Inflammatory macrophage treated with lipopolysaccharide for 4 hours (primary cell): Measurements from ENCODE around the gene PBX3.

Source experiments
- DNase-seq: peaks from one replicate; pipeline ENCODE4 v3.0.0-alpha.2; 2020

The PBX3 gene

GRCh38 chr9:125985142-125985997, 238.2 kb downstream of the PBX3 start:
- DNase-seq = no peak

DNA sequence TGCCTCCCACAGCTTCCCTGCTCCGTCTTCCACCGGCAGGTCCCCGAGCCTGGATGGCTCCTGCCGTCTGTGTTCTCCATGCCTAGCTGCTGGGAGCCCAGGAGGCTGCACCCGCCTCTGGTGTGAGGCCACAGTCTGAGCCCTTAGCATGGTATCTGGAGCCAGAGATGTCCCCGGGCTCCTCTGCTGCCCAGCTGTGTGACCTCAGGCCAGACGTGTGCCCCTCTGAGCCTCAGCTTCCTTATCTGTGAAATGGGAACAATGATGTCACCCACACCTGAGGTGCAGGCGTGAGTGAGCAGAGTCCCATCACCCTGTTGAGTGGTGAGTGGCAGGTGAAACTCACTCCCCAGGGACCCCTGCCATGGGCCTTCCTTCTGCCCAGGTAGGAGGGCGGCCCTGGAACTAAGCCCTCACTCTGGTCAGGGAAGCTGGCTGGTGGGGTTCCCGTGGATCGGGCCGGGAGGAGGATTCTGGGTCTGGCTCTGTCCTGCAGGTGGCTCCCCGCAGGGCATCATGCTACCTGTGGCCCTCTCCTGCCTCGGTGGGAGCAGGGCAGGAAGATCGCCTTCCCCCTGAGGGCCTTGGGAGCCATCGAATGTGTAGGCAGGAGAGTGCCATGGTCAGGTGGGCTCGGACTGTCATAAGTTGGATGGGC, 239.0 kb downstream of the PBX3 start:
- no peak for DNase-seq

DNA sequence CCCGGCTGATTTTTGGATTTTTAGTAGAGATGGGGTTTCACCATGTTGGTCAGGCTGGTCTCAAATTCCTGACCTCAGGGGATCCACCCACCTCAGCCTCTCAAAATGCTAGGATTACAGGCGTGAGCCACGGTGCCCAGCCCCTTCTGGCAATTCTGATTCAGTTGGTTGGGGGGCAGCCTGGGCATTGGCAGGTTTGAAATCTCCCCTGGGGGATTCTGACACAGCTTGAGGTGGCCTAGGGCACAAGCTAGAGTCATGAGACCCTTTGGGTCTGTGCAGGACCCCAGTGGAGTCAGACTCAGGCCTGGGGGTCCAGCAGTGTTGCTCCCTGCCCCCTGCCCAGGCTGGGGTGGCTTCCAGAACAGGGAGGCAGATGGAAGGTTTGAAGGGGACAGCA, 239.8 kb downstream of the PBX3 start:
- DNase-seq = no peak

DNA sequence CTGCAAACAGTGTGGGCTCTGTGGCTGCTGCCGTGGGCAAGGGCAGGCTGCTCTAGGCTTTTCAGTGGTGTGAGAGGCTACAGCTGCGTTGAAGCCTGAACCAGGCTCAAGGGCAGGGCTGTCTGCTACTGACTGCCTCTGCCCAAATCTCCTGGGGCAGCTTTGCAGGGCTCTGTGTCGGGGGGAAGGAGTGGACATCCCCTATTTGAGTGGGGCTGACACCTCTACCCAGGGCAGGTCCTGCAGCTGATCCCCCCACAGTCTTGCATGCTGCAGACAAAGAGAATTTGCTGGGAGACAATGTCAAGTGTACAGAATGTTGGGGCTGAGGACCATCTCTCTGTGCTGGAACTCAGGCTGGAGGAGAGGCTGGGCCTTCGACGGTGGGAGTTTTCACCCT, 240.2 kb downstream of the PBX3 start:
- no peak for DNase-seq

- DNase-seq = no peak
Observed at GRCh38 chr9:125988479-125989050, 241.4 kb downstream of the PBX3 start.

DNA sequence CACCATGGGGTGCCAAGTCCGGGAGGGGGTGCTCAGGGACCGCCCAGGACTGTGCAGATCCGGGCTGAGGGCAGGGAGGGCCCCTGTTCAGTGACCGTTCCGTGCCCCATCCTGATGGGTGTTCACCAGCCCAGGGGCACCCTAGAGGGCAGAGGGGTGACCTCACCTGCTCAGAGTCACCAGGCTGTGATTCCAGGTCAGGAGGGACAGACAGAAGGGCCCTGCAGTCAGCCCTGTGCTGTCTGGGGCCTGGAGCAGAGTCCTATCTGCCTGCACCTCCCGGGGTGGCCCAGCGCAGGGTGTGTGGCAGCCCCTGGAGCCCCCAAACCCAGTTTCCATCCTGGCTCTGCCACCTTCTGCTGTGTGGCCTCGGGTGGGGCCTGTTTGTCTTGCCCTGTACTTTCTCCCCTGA, 241.9 kb downstream of the PBX3 start:
- no peak for DNase-seq

DNA sequence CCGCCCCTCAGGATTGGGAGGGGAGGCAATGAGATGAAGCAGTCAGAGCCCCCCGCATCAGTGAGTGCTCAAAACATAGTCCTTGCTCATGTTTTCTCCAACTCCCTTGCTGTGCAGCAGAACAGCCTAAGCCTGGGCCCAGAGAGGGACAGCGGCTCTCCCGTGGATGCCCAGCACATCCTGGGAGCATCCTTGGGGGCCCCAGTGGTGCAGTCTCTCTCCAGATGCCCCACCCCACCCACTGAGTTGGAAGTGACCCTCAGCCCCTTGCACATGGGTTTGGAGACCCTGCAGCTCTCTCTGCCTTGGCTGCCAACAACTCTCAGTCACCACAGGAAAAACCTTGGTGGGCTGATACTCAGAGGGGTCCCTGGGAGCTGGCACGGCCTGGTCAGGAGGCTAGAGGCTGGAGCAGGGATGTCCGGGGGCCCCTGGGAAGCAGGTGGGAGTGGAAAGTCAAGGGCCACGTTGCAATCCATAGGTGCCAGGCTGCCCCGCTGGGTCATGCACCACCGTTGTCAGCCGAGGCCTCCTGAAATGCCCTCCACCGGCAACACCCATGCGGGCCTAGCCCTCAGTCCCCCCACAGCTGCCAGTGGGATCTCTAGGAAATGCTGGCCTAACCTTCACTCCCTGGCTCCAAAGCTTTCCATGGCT, 242.5 kb downstream of the PBX3 start:
- no peak for DNase-seq

GRCh38 chr9:125990186-125990792, 243.1 kb downstream of the PBX3 start:
- no peak for DNase-seq

DNA sequence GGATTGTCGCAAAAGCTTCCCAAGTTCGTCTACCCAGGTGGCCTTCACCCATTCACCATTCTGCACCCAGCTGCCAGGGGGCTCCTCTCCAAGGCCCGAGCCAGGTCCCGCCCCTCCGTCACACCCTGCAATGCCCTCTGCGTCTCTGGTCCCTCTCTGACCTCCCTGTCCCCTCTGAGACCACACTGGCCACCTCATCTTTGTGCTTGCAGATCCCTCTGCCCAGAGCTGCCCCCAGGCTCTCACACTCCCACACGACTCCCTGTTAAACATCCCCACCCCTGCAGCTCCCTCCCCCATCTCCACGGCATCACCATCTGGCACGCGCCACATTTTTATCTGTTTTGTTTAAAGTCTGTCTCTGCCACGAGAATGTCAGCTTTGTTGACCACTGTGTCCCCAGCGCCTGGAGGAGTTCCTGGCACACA, 243.6 kb downstream of the PBX3 start:
- no peak for DNase-seq

- no peak for DNase-seq
Observed at GRCh38 chr9:125991886-125992529, 244.8 kb downstream of the PBX3 start.

DNA sequence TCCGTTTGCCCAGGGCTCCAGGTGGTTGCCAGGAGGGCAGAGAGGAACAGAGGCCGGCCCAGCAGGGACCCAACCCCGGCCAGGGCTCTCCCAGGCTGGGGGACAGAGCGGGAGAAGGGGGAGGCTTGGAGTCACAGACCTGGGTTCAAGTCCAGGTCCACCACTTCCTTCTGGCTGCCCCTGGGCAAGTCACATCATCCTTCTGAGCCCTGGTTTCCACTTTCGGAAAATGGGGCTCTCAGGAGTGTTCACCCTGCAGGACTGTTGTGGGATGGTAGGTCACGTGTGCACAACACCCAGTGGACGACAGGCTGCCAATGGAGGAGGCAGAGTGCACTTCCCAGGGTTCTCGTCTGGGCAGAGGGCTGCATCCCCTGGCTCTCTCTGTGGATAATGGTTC, 245.4 kb downstream of the PBX3 start:
- no peak for DNase-seq

GRCh38 chr9:125993466-125993865, 246.3 kb downstream of the PBX3 start:
- no peak for DNase-seq

DNA sequence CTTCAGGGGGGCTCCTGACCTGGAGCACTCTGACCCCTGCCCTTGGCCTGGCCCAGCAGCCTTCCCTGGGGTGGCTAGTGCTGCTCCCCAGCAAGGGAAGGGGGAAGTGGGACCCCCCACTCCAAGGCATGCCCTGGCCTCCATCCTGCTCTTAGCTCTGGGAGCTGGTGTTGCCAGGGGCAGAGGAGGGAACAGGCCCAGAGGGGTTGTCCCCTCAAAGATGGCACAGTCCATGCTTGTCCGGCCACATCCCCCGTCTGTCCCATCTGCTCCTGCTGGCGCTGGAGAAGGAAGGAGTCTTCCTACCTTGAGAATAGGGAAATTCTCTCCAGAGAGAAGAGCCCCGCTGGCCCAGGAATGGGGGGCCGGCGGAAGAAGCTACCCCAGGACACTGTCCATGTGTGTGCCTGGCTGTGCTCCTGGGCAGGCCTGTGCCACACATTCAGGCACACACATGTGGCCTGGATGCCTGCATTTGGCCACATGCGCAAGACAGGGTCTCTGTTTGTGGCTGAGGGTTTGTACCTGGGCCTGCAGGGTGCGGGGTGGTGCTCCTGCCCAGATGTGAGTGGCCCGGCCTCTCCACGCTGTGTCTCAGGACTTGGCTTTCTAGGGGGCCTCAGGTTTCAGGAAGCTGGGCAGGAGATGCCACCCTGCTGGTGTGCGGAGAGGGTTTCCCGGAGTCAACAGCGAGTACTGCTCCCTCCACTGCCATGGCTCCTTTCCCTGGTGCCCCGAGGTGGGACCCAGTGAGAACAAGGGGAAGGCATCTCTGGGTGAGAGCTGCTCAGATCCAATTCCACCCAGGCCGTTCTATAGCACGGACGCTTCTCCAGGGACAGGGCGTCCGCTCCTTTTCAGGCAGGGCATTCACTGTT, 247.1 kb downstream of the PBX3 start:
- no peak for DNase-seq

DNA sequence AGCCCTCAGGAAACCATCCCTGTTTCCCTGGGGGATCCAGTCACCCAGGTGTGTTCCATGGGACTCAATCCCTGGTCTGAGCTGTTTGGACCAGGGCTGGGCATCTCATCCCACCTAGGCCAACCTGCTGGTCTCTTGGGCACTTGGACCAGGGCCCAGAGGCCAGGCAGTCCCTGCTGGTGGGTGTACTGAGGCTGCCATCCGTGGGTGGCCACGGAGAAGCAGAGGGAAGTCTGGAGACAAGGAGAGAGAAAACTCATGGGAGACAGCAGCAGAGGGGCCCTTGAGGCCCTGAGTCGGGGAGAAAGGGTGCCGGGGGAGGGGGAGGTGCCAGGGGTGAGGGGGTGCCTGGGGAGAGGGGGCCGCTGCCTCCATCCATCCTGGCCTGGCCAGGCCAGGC, 247.8 kb downstream of the PBX3 start:
- DNase-seq = no peak

- DNase-seq = no peak
Observed at GRCh38 chr9:125995706-125996105, 248.5 kb downstream of the PBX3 start.

GRCh38 chr9:125996791-125997190, 249.6 kb downstream of the PBX3 start:
- DNase-seq = no peak

DNA sequence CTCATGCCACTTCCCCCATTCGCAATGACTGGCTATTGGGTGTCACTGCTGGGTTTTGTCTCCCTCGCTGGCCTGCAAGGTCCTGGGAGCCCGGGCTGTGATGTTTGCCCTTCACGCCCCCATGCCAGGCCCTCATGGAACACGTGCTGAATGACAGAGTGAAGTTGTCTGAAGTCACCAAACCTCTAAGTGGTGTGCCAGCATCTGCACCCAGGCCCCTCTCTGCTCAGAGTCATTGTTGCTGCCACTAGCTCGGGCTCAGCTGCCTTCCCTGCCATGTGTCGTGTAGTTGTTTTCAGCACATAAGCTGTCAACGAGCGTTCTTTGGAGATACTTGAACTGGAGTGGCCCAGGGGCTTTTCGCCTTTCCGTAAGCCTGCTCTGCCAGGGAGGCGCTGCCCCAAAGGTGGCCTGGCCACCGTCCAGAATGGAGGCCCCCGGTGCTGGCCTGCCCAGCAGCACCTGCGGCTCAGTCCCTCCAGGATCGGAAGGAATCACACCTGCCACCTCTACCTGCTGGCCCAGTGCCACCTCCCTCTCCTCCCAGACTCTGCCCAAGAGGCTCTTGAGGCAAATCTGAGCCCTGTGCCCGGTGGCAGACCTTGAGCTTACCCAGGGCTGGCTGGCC, 250.1 kb downstream of the PBX3 start:
- DNase-seq = no peak

GRCh38 chr9:125998837-125999503, 251.8 kb downstream of the PBX3 start:
- DNase-seq = no peak

GRCh38 chr9:125999504-125999881, 252.3 kb downstream of the PBX3 start:
- DNase-seq = no peak

DNA sequence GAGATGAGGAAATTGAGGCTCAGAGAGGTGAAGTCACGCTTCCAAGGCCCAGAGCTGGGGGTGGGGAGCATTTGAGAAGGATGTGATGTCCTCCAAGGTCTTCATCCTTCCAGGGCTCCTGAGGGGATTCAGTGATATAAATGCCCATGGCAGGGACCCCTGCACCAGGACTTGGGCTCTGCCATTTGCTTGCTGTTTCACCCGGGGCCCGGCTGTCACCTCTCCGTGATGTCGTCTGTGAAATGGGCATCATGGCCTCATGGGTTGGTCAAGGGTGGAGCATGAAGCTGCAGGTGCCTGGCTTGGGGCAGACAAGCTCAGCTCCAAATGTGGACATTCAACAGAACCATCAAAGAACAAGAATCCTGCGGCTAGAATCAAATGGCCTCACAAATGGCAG, 253.1 kb downstream of the PBX3 start:
- no peak for DNase-seq
